ENCODE results near the gene HCFC2.
"Not testable (repeated sequence)": the region's sequence is repeated elsewhere in the genome, so short reads cannot be mapped to it uniquely, and the experiment has no call there.

HCFC2 gene

GRCh38 chr12:104057771-104058197, 6.5 kb upstream of the HCFC2 start:
- no peak for DNase-seq (ENCODE audit: low read depth)

GRCh38 chr12:104058802-104059201, 5.5 kb upstream of the HCFC2 start:
- DNase-seq (ENCODE audit: low read depth) = no peak

- no peak for DNase-seq (ENCODE audit: low read depth)
Observed at GRCh38 chr12:104059963-104060362, 4.4 kb upstream of the HCFC2 start.

- no peak for DNase-seq (ENCODE audit: low read depth)
Observed at GRCh38 chr12:104060791-104061190, 3.5 kb upstream of the HCFC2 start.

- DNase-seq (ENCODE audit: low read depth) = no peak
Observed at GRCh38 chr12:104063712-104064030, 660 bp upstream of the HCFC2 start.

- DNase-seq (ENCODE audit: low read depth) = no peak
Observed at GRCh38 chr12:104064842-104065427, 604 bp downstream of the HCFC2 start.

GRCh38 chr12:104072099-104072498, 7.8 kb downstream of the HCFC2 start:
- DNase-seq (ENCODE audit: low read depth) = no peak

GRCh38 chr12:104073699-104074098, 9.4 kb downstream of the HCFC2 start:
- no peak for DNase-seq (ENCODE audit: low read depth)

- no peak for DNase-seq (ENCODE audit: low read depth)
Observed at GRCh38 chr12:104079024-104079423, 14.7 kb downstream of the HCFC2 start.

- DNase-seq (ENCODE audit: low read depth) = no peak
Observed at GRCh38 chr12:104080764-104081163, 16.4 kb downstream of the HCFC2 start.

- DNase-seq (ENCODE audit: low read depth) = no peak
Observed at GRCh38 chr12:104083769-104084475, 19.6 kb downstream of the HCFC2 start.

- DNase-seq (ENCODE audit: low read depth) = no peak
Observed at GRCh38 chr12:104090685-104091084, 26.4 kb downstream of the HCFC2 start.

GRCh38 chr12:104091136-104091535, 26.8 kb downstream of the HCFC2 start:
- no peak for DNase-seq (ENCODE audit: low read depth)

- DNase-seq (ENCODE audit: low read depth) = no peak
Observed at GRCh38 chr12:104094284-104094683, 30.0 kb downstream of the HCFC2 start.

GRCh38 chr12:104095289-104095688, 31.0 kb downstream of the HCFC2 start:
- DNase-seq (ENCODE audit: low read depth) = no peak

- no peak for DNase-seq (ENCODE audit: low read depth)
Observed at GRCh38 chr12:104097954-104098353, 33.6 kb downstream of the HCFC2 start.

- DNase-seq (ENCODE audit: low read depth) = no peak
Observed at GRCh38 chr12:104105461-104105860, 41.1 kb downstream of the HCFC2 start.

GRCh38 chr12:104106965-104107364, 42.6 kb downstream of the HCFC2 start:
- no peak for DNase-seq (ENCODE audit: low read depth)

GRCh38 chr12:104108755-104109445, 44.6 kb downstream of the HCFC2 start:
- DNase-seq (ENCODE audit: low read depth) = peak; percentile 81

GRCh38 chr12:104109446-104110271, 45.3 kb downstream of the HCFC2 start:
- no peak for DNase-seq (ENCODE audit: low read depth)

- not testable (repeated sequence) for DNase-seq (ENCODE audit: low read depth)
Observed at GRCh38 chr12:104114834-104115586, 50.7 kb downstream of the HCFC2 start.

- DNase-seq (ENCODE audit: low read depth) = no peak
Observed at GRCh38 chr12:104115587-104115975, 51.2 kb downstream of the HCFC2 start.

Data from stimulated activated CD8-positive, alpha-beta memory T cell treated with anti-CD3 and anti-CD28 coated beads, Interleukin-12 subunit alpha, Interleukin-12 subunit beta, amount 100 ng/mL, for 1 hour (primary cell).